Endothelial cell of umbilical vein (primary cell): Measurements from ENCODE around the gene GCH1. TPM values are rescaled to one million over a fixed set of nuclear protein-coding genes. Genes with fewer than 3 reads are reported as not detected.

ENCODE experiments used
- BruUV-seq: library from RNA; stranded (reverse); fragments of 400-500 nt; replicated peaks from 2 replicates; lab custom pipeline; 2021; lab: Mats Ljungman, UMichigan
- CTCF ChIA-PET: fragments of 300-600, 350-600 bp; sonication (Branson Sonifier 250); formaldehyde crosslinking; loops from one replicate; lab custom pipeline; 2021; ENCODE audit warnings: antibody characterized with exemption, inconsistent platforms; lab: Charles Lee
- POLR2A ChIA-PET: fragments of 300-600, 350-600 bp; sonication (Branson Sonifier 250); formaldehyde crosslinking; loops from one replicate; lab custom pipeline; 2021; ENCODE audit warnings: antibody characterized with exemption, inconsistent platforms; lab: Charles Lee
- DNase-seq: peaks from one replicate; pipeline ENCODE4 v3.0.0-alpha.2; 2011; ENCODE audit warnings: low read depth, low spot score
- FAIRE-seq: peaks from 2 replicates; lab custom pipeline; 2011; peaks lifted over from hg19 to GRCh38; lab: Jason Lieb, UNC
- H2AFZ ChIP-seq: 2 replicates; pipeline ENCODE4 v1.6.0; 2012; ENCODE audit warnings: low read depth, low read length, control low read depth, inconsistent platforms
- H3K27ac ChIP-seq: 2 replicates; pipeline ENCODE4 v1.5.1; 2011; ENCODE audit warnings: low read depth, mild to moderate bottlenecking, control low read depth, low read length, moderate library complexity; ENCODE audit not compliant: insufficient read depth
- H3K27me3 ChIP-seq, 2 experiments: 2 replicates each; pipeline versions ENCODE4 v1.6.0 to v1.6.1; 2011; ENCODE audit warnings: low read length in 2 of 2, mixed read lengths in 1 of 2; ENCODE audit not compliant: control insufficient read depth in 2 of 2, insufficient read depth in 2 of 2
- H3K36me3 ChIP-seq, 2 experiments: 2 replicates in 1 of 2; 3 replicates in 1 of 2; pipeline ENCODE4 v1.5.1; 2011; ENCODE audit warnings: low read length in 2 of 2, mild to moderate bottlenecking in 1 of 2, moderate library complexity in 1 of 2; ENCODE audit not compliant: control insufficient read depth in 2 of 2, insufficient read depth in 2 of 2; ENCODE audit errors: extremely low read depth in 1 of 2
- H3K4me1 ChIP-seq: 3 replicates; pipeline ENCODE4 v1.5.1; 2011; ENCODE audit warnings: mild to moderate bottlenecking, low read length; ENCODE audit not compliant: control insufficient read depth, insufficient read depth; ENCODE audit errors: extremely low read depth
- H3K4me2 ChIP-seq: 2 replicates; pipeline ENCODE4 v1.6.1; 2011; ENCODE audit warnings: low read length, control low read depth, mixed read lengths; ENCODE audit not compliant: insufficient read depth
- H3K4me3 ChIP-seq, 3 experiments: fragments of 200-600 bp in 1 of 3; sonication (generic), shearing (Covaris generic) in 1 of 3; replicated peaks in 1 of 3; 2 replicates each; pipeline ENCODE4 v1.5.1; 2011 to 2016; ENCODE audit warnings: control low read depth in 3 of 3, low read length in 3 of 3, mild to moderate bottlenecking in 2 of 3, inconsistent platforms in 1 of 3, low read depth in 1 of 3, moderate library complexity in 1 of 3; ENCODE audit not compliant: insufficient read depth in 1 of 3
- H3K79me2 ChIP-seq: 2 replicates; pipeline ENCODE4 v1.6.0; 2012; ENCODE audit warnings: low read length, inconsistent platforms; ENCODE audit not compliant: control insufficient read depth, insufficient read depth
- H3K9ac ChIP-seq: replicated peaks from 2 replicates; pipeline ENCODE3; 2011; ENCODE audit warnings: low read length, control low read depth; ENCODE audit not compliant: insufficient read depth; ENCODE audit errors: extremely low read depth
- H3K9me1 ChIP-seq: replicated peaks from 3 replicates; pipeline ENCODE4 v1.6.0; 2011; ENCODE audit warnings: mild to moderate bottlenecking, low read length; ENCODE audit not compliant: control insufficient read depth, insufficient read depth; ENCODE audit errors: extremely low read depth
- H3K9me3 ChIP-seq: replicated peaks from 2 replicates; pipeline ENCODE4 v1.5.1; 2012; ENCODE audit warnings: low read length, inconsistent platforms; ENCODE audit not compliant: control insufficient read depth, insufficient read depth
- H4K20me1 ChIP-seq: replicated peaks from 2 replicates; pipeline ENCODE3; 2011; ENCODE audit warnings: mild to moderate bottlenecking, low read length; ENCODE audit not compliant: control insufficient read depth, insufficient read depth; ENCODE audit errors: extremely low read depth
- CTCF ChIP-seq, 2 donors: IDR thresholded peaks; 1 replicate in 1 of 2; 2 replicates in 1 of 2; pipeline ENCODE4 v1.5.1; 2011; ENCODE audit warnings: low read length in 2 of 2, mild to moderate bottlenecking in 2 of 2, moderate library complexity in 2 of 2, control low read depth in 1 of 2, inconsistent platforms in 1 of 2, low read depth in 1 of 2; ENCODE audit not compliant: insufficient read depth in 1 of 2; ENCODE audit errors: extremely low read depth in 1 of 2
- EZH2 ChIP-seq: IDR thresholded peaks from 2 replicates; pipeline ENCODE4 v1.6.1; 2012; ENCODE audit warnings: borderline replicate concordance, low read depth, mild to moderate bottlenecking, moderate library complexity, low read length, inconsistent platforms; ENCODE audit not compliant: severe bottlenecking
- FOS ChIP-seq: IDR thresholded peaks from 2 replicates; pipeline ENCODE4 v1.6.1; 2011; ENCODE audit warnings: mild to moderate bottlenecking, low read length, moderate library complexity, borderline replicate concordance; ENCODE audit not compliant: insufficient read depth
- GATA2 ChIP-seq: IDR thresholded peaks from 2 replicates; pipeline ENCODE4 v1.7.0; 2011; ENCODE audit warnings: low read depth, mild to moderate bottlenecking, moderate library complexity, mixed read lengths, low read length; ENCODE audit not compliant: insufficient read length, insufficient read depth
- JUN ChIP-seq: IDR thresholded peaks from 2 replicates; pipeline ENCODE4 v1.6.1; 2011; ENCODE audit warnings: borderline replicate concordance, low read depth; ENCODE audit not compliant: insufficient read length, insufficient read depth
- MYC ChIP-seq: IDR thresholded peaks from one replicate; pipeline ENCODE4 v1.6.1; 2011; ENCODE audit warnings: mild to moderate bottlenecking, low read depth, low read length
- POLR2A ChIP-seq: IDR thresholded peaks from 2 replicates; pipeline ENCODE4 v1.6.1; 2012; ENCODE audit warnings: low read depth, mild to moderate bottlenecking, control low read depth, low read length
- POLR2AphosphoS5 ChIP-seq: IDR thresholded peaks from 2 replicates; pipeline ENCODE4 v1.6.1; 2012; ENCODE audit warnings: low read depth, mild to moderate bottlenecking, control low read depth, low read length, moderate library complexity; ENCODE audit not compliant: insufficient read depth
- dilution Hi-C: fragments of 300-500 bp; cut with MboI; formaldehyde crosslinking; loops from one replicate; pipeline ENCODE4 v1.15.0; 2019; ENCODE audit warnings: low sequenced_read_pairs; ENCODE audit not compliant: extremely low pct_ligation_motif_present
- intact Hi-C: fragments of 100-400 bp; cut with micrococcal nuclease; formaldehyde crosslinking; loops from one replicate; pipeline ENCODE4 v1.10.0; 2022
- polyA plus RNA-seq, 4 experiments: library from polyadenylated mRNA; depleted of rRNA in 3 of 4; stranded (reverse) in 3 of 4; unstranded in 1 of 4; fragments of >200 nt; gene quantifications; 2 replicates each; pipeline versions ENCODE4 v1.2.1 to v1.2.3, GENCODE V29; 2011 to 2012; ENCODE audit warnings: missing spikeins in 1 of 4
- total RNA-seq: library from RNA; stranded (reverse); gene quantifications from 2 replicates; pipeline ENCODE4 v1.2.3, GENCODE V29; 2021
- TF ChIP-seq, protein P1 (sequence below): IDR thresholded peaks from 2 replicates; pipeline ENCODE4 v1.6.1; 2011; ENCODE audit not compliant: insufficient read depth, insufficient read length

The GCH1 gene
- total and polyA plus RNA-seq, 2 donors (not counting 3 experiments of a cell fraction or from before 2014, with no cell fraction given), result 3.6 to 4.6 TPM

GRCh38 chr14:54947230-54947629 lies 44.6 kb upstream of the GCH1 start:
- Histone ChIP-seq H3K4me3 (no peak overlapping the region), H3K4me2 (no peak overlapping the region), H3K9me1 (no peaks in the 10 kb centered on the region), H3K36me3 (peaks cover 0 to 2% of the 10 kb centered on the region in 2 experiments), H3K9me3 (no peaks in the 10 kb centered on the region), H2AFZ (no peak overlapping the region), H4K20me1 (no peaks in the 10 kb centered on the region), H3K79me2 (no peaks in the 10 kb centered on the region), H3K27me3 (no peaks in the 10 kb centered on the region), H3K27ac (no peak overlapping the region), H3K4me1 (no peaks in the 10 kb centered on the region), H3K9ac (no peak overlapping the region)
- TF ChIP-seq CTCF (IDR thresholded peaks at IDR 0.05; ENCODE audit: extremely low read depth in 1 of 2, insufficient read depth in 1 of 2, low read depth in 1 of 2, low read length in 2 of 2) (no peak), POLR2A (no peak), GATA2 (no peak), POLR2AphosphoS5 (no peak)
- dilution Hi-C loops (no loop called here), intact Hi-C loops (no loop called here)
- FAIRE-seq, result no peak
- ChIA-PET CTCF (no interaction called here), POLR2A (no interaction called here)
- no TSS peak for BruUV-seq
- DNase-seq, result no peak

DNA sequence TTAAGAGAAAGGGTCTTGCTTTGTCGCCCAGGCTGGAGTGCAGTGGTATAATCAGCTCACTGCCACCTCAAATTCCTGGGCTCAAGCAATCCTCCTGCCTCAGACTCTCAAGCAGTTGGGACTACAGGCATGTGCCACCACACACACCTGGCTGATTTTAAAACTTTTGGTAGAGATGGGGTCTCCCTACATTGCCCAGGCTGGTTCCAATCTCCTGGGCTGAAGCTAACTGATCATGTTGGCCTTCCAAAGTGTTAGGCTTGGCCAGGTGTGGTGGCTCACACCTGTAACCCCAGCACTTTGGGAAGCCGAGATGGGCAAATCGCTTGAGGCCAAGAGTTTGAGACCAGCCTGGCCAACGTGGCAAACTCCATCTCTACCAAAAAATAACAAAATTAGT lies 43.9 kb upstream of the GCH1 start:
- Histone ChIP-seq H3K79me2 (no peaks in the 10 kb centered on the region), H3K36me3 (peaks cover 0 to 2% of the 10 kb centered on the region in 2 experiments), H3K9me1 (no peaks in the 10 kb centered on the region), H2AFZ (no peak overlapping the region), H3K4me2 (no peak overlapping the region), H3K4me3 (no peak overlapping the region), H3K9me3 (no peaks in the 10 kb centered on the region), H3K9ac (no peak overlapping the region), H3K27ac (no peak overlapping the region), H3K4me1 (no peaks in the 10 kb centered on the region), H4K20me1 (no peaks in the 10 kb centered on the region), H3K27me3 (no peaks in the 10 kb centered on the region)
- dilution Hi-C loops (no loop called here), intact Hi-C loops (no loop called here)
- DNase-seq (no peak), FAIRE-seq (no peak)
- POLR2A ChIA-PET, result no interaction called here
- no TSS peak for BruUV-seq
- TF ChIP-seq CTCF (IDR thresholded peaks at IDR 0.05; ENCODE audit: extremely low read depth in 1 of 2, insufficient read depth in 1 of 2, low read depth in 1 of 2, low read length in 2 of 2) (no peak), FOS (no peak), JUN (no peak), EZH2 (no peak), POLR2A (no peak), GATA2 (no peak), POLR2AphosphoS5 (no peak), MYC (no peak)
- TF ChIP-seq, protein P1, sequence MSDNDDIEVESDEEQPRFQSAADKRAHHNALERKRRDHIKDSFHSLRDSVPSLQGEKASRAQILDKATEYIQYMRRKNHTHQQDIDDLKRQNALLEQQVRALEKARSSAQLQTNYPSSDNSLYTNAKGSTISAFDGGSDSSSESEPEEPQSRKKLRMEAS, result no peak
- CTCF ChIA-PET, result no interaction called here
